Measurements from ENCODE around the gene CLIC4.

- TF ChIP-seq, protein P1, sequence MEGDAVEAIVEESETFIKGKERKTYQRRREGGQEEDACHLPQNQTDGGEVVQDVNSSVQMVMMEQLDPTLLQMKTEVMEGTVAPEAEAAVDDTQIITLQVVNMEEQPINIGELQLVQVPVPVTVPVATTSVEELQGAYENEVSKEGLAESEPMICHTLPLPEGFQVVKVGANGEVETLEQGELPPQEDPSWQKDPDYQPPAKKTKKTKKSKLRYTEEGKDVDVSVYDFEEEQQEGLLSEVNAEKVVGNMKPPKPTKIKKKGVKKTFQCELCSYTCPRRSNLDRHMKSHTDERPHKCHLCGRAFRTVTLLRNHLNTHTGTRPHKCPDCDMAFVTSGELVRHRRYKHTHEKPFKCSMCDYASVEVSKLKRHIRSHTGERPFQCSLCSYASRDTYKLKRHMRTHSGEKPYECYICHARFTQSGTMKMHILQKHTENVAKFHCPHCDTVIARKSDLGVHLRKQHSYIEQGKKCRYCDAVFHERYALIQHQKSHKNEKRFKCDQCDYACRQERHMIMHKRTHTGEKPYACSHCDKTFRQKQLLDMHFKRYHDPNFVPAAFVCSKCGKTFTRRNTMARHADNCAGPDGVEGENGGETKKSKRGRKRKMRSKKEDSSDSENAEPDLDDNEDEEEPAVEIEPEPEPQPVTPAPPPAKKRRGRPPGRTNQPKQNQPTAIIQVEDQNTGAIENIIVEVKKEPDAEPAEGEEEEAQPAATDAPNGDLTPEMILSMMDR (IDR thresholded peaks at IDR 0.05; ENCODE audit: low read depth, low read length): no peak
- TF ChIP-seq EZH2phosphoT487 (IDR thresholded peaks at IDR 0.05; ENCODE audit: low read depth): no peak
These were observed 143.1 kb downstream of the CLIC4 start for GRCh38 chr1:24888061-24888970.

All from OCI-LY3 (cell line).